GM06990 (cell line): ENCODE measurements around the gene FRAS1.

ENCODE experiments used
- DNase-seq: peaks from one replicate; pipeline ENCODE4 v3.0.0-alpha.2; 2011; ENCODE audit not compliant: insufficient read length; ENCODE audit errors: extremely low read depth
- H3K27me3 ChIP-seq: replicated peaks from 2 replicates; pipeline ENCODE4 v1.6.0; 2011; ENCODE audit warnings: low read length; ENCODE audit not compliant: control insufficient read depth, insufficient read depth
- H3K36me3 ChIP-seq: 2 replicates; pipeline ENCODE4 v1.5.1; 2011; ENCODE audit warnings: low read length; ENCODE audit not compliant: control insufficient read depth, insufficient read depth
- H3K4me3 ChIP-seq: replicated peaks from 2 replicates; pipeline ENCODE4 v1.5.1; 2011; ENCODE audit warnings: low read depth, mild to moderate bottlenecking, control low read depth, low read length
- CTCF ChIP-seq: IDR thresholded peaks from 2 replicates; pipeline ENCODE4 v1.5.1; 2011; ENCODE audit warnings: low read length, control low read depth, mild to moderate bottlenecking, inconsistent platforms; ENCODE audit not compliant: insufficient read depth, poor library complexity, severe bottlenecking

FRAS1 gene

DNA sequence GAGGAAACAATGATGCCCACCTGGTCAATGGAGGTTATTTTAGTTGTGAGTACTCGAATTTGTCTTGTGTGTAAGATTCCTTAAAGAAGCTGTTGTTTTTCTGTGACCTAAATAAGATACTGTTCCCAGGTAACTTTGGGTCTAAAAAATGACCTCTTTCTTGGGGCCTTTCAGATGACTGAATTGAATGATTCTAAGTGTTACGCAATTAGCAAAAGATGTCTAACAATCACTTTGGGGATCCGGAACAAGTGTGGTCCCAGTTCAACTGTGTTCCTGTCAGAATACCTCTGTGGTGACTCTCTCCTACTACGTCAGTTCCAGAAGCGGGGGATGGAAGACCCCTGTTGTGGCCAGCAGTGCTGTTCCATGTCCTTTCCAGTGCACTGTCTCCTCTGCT is 99.4 kb downstream of the FRAS1 start:
- H3K4me3 ChIP-seq: no peak overlapping the region
- no peaks in the 10 kb centered on the region for H3K27me3 ChIP-seq
- H3K36me3 ChIP-seq: no peaks in the 10 kb centered on the region
- no peak for TF ChIP-seq CTCF
- DNase-seq: no peak

DNA sequence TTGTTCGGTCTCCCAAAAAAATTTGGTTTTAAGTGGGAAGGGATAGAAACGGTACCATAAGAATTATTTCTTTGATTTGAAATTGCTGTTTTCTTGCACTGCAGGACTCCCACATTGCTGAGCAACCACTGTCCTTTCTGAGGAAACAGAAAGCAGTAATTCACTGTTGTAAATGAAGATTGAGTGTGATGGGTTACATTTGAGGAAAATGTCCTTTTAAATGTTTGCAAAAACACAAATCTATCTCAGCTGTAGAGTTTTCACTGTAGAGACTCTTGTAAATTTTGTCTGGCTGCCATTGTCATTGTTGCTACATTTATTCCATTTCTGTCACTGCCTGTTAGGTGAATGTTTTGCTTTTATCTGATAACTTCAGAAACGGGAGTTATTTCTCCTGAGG is 105.2 kb downstream of the FRAS1 start:
- H3K27me3 ChIP-seq: no peaks in the 10 kb centered on the region
- no peak for TF ChIP-seq CTCF
- no peak for DNase-seq
- no peaks in the 10 kb centered on the region for H3K36me3 ChIP-seq
- H3K4me3 ChIP-seq: no peak overlapping the region

DNA sequence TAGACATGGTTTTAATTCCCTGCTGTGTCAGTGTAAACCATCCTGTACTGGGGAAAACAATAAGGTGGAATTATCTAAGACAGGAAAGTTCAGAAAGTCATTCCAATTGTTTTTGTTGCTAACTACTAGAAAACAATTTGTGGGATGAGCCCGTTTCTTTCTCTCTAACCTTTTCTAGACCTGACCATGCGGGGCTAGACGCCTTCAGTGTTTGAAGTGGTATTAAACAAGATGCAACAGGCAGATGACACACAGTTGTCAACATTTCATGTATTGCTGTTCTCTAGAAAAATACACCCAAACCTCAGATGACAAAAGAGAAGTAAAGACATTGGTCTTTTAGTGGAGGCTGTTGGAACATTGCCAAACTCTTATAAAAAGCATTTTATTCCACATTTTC is 105.7 kb downstream of the FRAS1 start:
- no peak for TF ChIP-seq CTCF
- H3K4me3 ChIP-seq: no peak overlapping the region
- no peaks in the 10 kb centered on the region for H3K36me3 ChIP-seq

GRCh38 chr4:78165758-78166157 is 108.6 kb downstream of the FRAS1 start:
- no peak overlapping the region for H3K4me3 ChIP-seq
- H3K36me3 ChIP-seq: no peaks in the 10 kb centered on the region

More for the DNA sequence above, 105.7 kb downstream of the FRAS1 start:
- H3K27me3 ChIP-seq: no peaks in the 10 kb centered on the region
- DNase-seq: no peak

GRCh38 chr4:78166622-78167021 is 109.5 kb downstream of the FRAS1 start:
- Histone ChIP-seq H3K36me3 (no peaks in the 10 kb centered on the region), H3K4me3 (no peak overlapping the region), H3K27me3 (no peaks in the 10 kb centered on the region)
- TF ChIP-seq CTCF: no peak
- DNase-seq: no peak

More at GRCh38 chr4:78165758-78166157, 108.6 kb downstream of the FRAS1 start:
- TF ChIP-seq CTCF: no peak
- no peak for DNase-seq
- H3K27me3 ChIP-seq: no peaks in the 10 kb centered on the region

DNA sequence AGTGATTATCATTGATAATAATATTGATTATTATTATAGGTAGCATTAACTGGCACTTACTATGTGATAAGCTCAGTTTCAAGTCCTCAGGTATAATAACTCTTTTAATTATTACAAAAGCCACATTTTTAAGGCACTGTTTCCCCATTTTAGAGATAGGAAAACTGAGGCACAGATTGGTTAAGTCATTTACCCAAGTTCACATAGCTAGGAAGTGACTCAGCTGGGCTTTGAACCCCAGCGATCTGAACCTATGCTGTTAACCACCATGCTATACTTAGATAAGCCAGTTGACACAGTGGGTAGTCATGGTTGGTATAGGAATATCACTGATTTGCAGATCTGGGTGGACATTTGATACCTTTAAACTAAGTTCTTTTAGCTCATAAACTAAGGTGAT is 110.4 kb downstream of the FRAS1 start:
- no peak for DNase-seq
- Histone ChIP-seq H3K27me3 (no peaks in the 10 kb centered on the region), H3K36me3 (no peaks in the 10 kb centered on the region), H3K4me3 (no peak overlapping the region)
- TF ChIP-seq CTCF: no peak
